BLaER1 treated with 17β-estradiol and CSF1 and Interleukin-3, amounts not matched to agents 10 nM and 100 nM (cell line): ENCODE data around the gene ITGB5.

Experiments
- H3K27ac ChIP-seq, 11 experiments: shearing (Covaris generic); formaldehyde crosslinking; 2 replicates each; pipeline ENCODE4 v1.8.1; 2022
- H3K27me3 ChIP-seq, 11 experiments: shearing (Covaris generic); formaldehyde crosslinking; 2 replicates each; pipeline ENCODE4 v1.8.1; 2022
- H3K36me3 ChIP-seq, 11 experiments: shearing (Covaris generic); formaldehyde crosslinking; 2 replicates each; pipeline ENCODE4 v1.8.1; 2022
- H3K4me1 ChIP-seq, 10 experiments: shearing (Covaris generic); formaldehyde crosslinking; 2 replicates each; pipeline ENCODE4 v1.8.1; 2022
- H3K4me2 ChIP-seq, 11 experiments: shearing (Covaris generic); formaldehyde crosslinking; 2 replicates each; pipeline ENCODE4 v1.8.1; 2022
- H3K4me3 ChIP-seq, 10 experiments: shearing (Covaris generic); formaldehyde crosslinking; 2 replicates each; pipeline ENCODE4 v1.8.1; 2022
- H3K9ac ChIP-seq, 11 experiments: shearing (Covaris generic); formaldehyde crosslinking; 2 replicates each; pipeline ENCODE4 v1.8.1; 2022
- H3K9me3 ChIP-seq, 11 experiments: shearing (Covaris generic); formaldehyde crosslinking; replicated peaks in 1 of 11; 2 replicates each; pipeline ENCODE4 v1.8.1; 2022
- H4K20me1 ChIP-seq, 11 experiments: shearing (Covaris generic); formaldehyde crosslinking; 2 replicates each; pipeline ENCODE4 v1.8.1; 2022
- Cebpa-rat ChIP-seq, 11 experiments: shearing (Covaris generic); IDR thresholded peaks; 2 replicates each; pipeline ENCODE4 v1.8.1; 2022

The ITGB5 gene

GRCh38 chr3:124823648-124824047, 63.5 kb downstream of the ITGB5 start:
- no peak overlapping the region for H3K9ac ChIP-seq
- H3K27ac ChIP-seq: no peak overlapping the region
- H4K20me1 ChIP-seq: no peaks in the 10 kb centered on the region
- H3K4me3 ChIP-seq: no peak overlapping the region
- peaks cover 0 to 30% (median 5%) of the 10 kb centered on the region in 10 experiments; a peak in 9 of 20 replicates for H3K4me1 ChIP-seq
- no peak for TF ChIP-seq Cebpa-rat (IDR thresholded peaks at IDR 0.05)
- peak overlapping the region in 2 of 11 experiments; percentile 37 to 48; a peak in 2 of 22 replicates for H3K4me2 ChIP-seq
- no peaks in the 10 kb centered on the region for H3K27me3 ChIP-seq
- peaks cover 0 to 39% (median 0%) of the 10 kb centered on the region in 11 experiments; a peak in 4 of 22 replicates for H3K36me3 ChIP-seq
- H3K9me3 ChIP-seq: no peaks in the 10 kb centered on the region

- Histone ChIP-seq H3K4me2 (peak overlapping the region in 2 of 11 experiments; percentile 37 to 48; a peak in 3 of 22 replicates), H3K9me3 (no peaks in the 10 kb centered on the region), H3K36me3 (peaks cover 0 to 40% (median 0%) of the 10 kb centered on the region in 11 experiments; a peak in 4 of 22 replicates), H3K27me3 (no peaks in the 10 kb centered on the region), H3K4me1 (peaks cover 0 to 25% (median 3%) of the 10 kb centered on the region in 10 experiments; a peak in 7 of 20 replicates), H3K4me3 (no peak overlapping the region), H3K9ac (no peak overlapping the region), H3K27ac (no peak overlapping the region), H4K20me1 (no peaks in the 10 kb centered on the region)
- no peak for TF ChIP-seq Cebpa-rat (IDR thresholded peaks at IDR 0.05)
Measured at GRCh38 chr3:124823206-124823605, 64.0 kb downstream of the ITGB5 start.

- Histone ChIP-seq H3K4me1 (peaks cover 0 to 15% (median 3%) of the 10 kb centered on the region in 10 experiments; a peak in 9 of 20 replicates), H3K4me2 (no peak overlapping the region), H3K9ac (no peak overlapping the region), H3K27ac (no peak overlapping the region), H3K27me3 (no peaks in the 10 kb centered on the region), H3K4me3 (no peak overlapping the region), H3K9me3 (no peaks in the 10 kb centered on the region), H3K36me3 (peaks cover 0 to 49% (median 0%) of the 10 kb centered on the region in 11 experiments; a peak in 6 of 22 replicates), H4K20me1 (no peaks in the 10 kb centered on the region; a peak in 1 of 22 replicates)
- no peak for TF ChIP-seq Cebpa-rat (IDR thresholded peaks at IDR 0.05)
Measured at GRCh38 chr3:124821356-124821755, 65.8 kb downstream of the ITGB5 start.

GRCh38 chr3:124818398-124819091, 68.6 kb downstream of the ITGB5 start:
- Histone ChIP-seq H4K20me1 (no peaks in the 10 kb centered on the region; a peak in 1 of 22 replicates), H3K36me3 (peaks cover 0 to 50% (median 0%) of the 10 kb centered on the region in 11 experiments; a peak in 6 of 22 replicates), H3K4me2 (no peak overlapping the region), H3K27me3 (no peaks in the 10 kb centered on the region), H3K4me1 (peaks cover 11 to 31% (median 20%) of the 10 kb centered on the region in 10 experiments; a peak in 18 of 20 replicates), H3K9ac (no peak overlapping the region), H3K9me3 (no peaks in the 10 kb centered on the region), H3K27ac (no peak overlapping the region), H3K4me3 (no peak overlapping the region)
- TF ChIP-seq Cebpa-rat (IDR thresholded peaks at IDR 0.05): no peak

DNA sequence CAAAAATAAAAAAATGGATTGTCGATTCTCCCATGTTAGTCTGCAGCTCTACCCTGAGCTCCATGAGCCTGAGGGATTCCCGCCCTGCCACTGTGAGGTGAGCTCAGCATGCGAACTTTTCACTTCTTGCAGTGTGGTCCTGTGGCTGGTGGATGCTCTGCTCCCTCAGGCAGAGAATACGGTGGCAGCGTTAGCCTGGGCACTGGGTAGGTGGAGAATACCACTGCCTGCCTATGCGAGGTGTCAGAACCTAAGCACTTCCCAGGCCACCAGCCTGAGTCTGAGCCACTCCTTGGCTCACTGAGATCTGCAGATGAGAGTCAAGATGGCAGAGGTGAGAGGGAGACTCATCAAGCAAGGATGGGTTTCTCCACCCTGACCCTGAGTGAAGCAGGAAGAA, 70.1 kb downstream of the ITGB5 start:
- no peak for TF ChIP-seq Cebpa-rat (IDR thresholded peaks at IDR 0.05)
- no peaks in the 10 kb centered on the region; a peak in 1 of 22 replicates for H4K20me1 ChIP-seq
- no peak overlapping the region for H3K27ac ChIP-seq
- no peak overlapping the region for H3K4me3 ChIP-seq
- H3K27me3 ChIP-seq: no peaks in the 10 kb centered on the region
- H3K9me3 ChIP-seq: no peaks in the 10 kb centered on the region
- peaks cover 0 to 50% (median 0%) of the 10 kb centered on the region in 11 experiments; a peak in 6 of 22 replicates for H3K36me3 ChIP-seq
- no peak overlapping the region for H3K9ac ChIP-seq
- peaks cover 13 to 36% (median 25%) of the 10 kb centered on the region in 10 experiments; a peak in 18 of 20 replicates for H3K4me1 ChIP-seq
- no peak overlapping the region for H3K4me2 ChIP-seq

DNA sequence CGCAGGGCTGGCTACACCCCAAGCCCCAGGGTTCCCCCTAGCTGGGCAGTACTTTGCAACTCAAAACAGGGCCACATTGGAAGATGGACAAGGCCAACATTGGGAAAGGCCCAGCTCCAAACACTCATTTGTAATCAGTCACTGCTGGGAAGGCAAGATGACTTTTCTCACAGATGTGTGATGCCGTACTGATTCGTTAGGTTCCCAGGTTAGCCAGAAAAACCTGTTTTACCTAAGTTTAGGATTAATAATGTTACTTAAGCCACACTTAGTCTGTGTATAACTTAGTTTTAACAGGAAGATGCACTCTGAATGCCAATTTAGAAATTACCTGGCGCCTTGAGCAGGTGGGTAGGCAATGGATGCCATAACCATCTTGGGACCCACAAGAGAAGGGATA, 71.0 kb downstream of the ITGB5 start:
- H3K4me1 ChIP-seq: peaks cover 13 to 36% (median 25%) of the 10 kb centered on the region in 10 experiments; a peak in 18 of 20 replicates
- no peak overlapping the region for H3K9ac ChIP-seq
- peak overlapping the region in 6 of 11 experiments; percentile 12 to 78 (median 56); a peak in 11 of 22 replicates for H3K4me2 ChIP-seq
- H4K20me1 ChIP-seq: no peaks in the 10 kb centered on the region; a peak in 1 of 22 replicates
- H3K36me3 ChIP-seq: peaks cover 0 to 47% (median 0%) of the 10 kb centered on the region in 11 experiments; a peak in 6 of 22 replicates
- no peaks in the 10 kb centered on the region for H3K27me3 ChIP-seq
- TF ChIP-seq Cebpa-rat (IDR thresholded peaks at IDR 0.05): no peak
- H3K4me3 ChIP-seq: no peak overlapping the region
- no peaks in the 10 kb centered on the region for H3K9me3 ChIP-seq
- no peak overlapping the region for H3K27ac ChIP-seq

DNA sequence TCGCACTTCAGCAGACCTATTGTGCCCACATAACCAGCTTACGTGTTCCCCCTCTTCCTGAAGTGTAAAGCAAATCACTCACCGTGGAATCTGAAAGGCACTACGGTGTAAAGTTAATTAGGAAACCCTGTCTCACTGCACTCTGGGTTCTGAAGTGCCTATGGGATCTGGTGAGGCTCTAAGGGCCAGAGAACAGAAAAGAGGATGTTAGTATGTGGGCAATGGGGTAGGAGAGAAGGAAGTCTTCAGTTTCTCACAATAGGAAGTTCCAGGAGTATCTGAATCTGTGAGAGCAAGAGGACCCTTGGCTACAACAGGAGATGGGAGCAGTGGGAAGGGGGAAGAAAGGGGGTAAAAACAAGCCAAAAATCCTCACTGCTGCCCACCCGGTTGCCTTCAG, 71.4 kb downstream of the ITGB5 start:
- H3K27me3 ChIP-seq: no peaks in the 10 kb centered on the region
- H4K20me1 ChIP-seq: no peaks in the 10 kb centered on the region; a peak in 1 of 22 replicates
- H3K4me1 ChIP-seq: peaks cover 13 to 36% (median 25%) of the 10 kb centered on the region in 10 experiments; a peak in 18 of 20 replicates
- peak overlapping the region in 8 of 11 experiments; percentile 12 to 78 (median 44); a peak in 11 of 22 replicates for H3K4me2 ChIP-seq
- no peak overlapping the region for H3K4me3 ChIP-seq
- H3K9ac ChIP-seq: no peak overlapping the region
- TF ChIP-seq Cebpa-rat (IDR thresholded peaks at IDR 0.05): no peak
- no peaks in the 10 kb centered on the region for H3K9me3 ChIP-seq
- H3K36me3 ChIP-seq: peaks cover 0 to 43% (median 0%) of the 10 kb centered on the region in 11 experiments; a peak in 5 of 22 replicates
- no peak overlapping the region for H3K27ac ChIP-seq

GRCh38 chr3:124814620-124815421, 72.3 kb downstream of the ITGB5 start:
- no peaks in the 10 kb centered on the region; a peak in 1 of 22 replicates for H4K20me1 ChIP-seq
- peak overlapping the region in 9 of 11 experiments; percentile 7 to 78 (median 40); a peak in 17 of 22 replicates for H3K4me2 ChIP-seq
- no peaks in the 10 kb centered on the region for H3K9me3 ChIP-seq
- no peak overlapping the region for H3K9ac ChIP-seq
- no peak for TF ChIP-seq Cebpa-rat (IDR thresholded peaks at IDR 0.05)
- H3K27me3 ChIP-seq: no peaks in the 10 kb centered on the region
- no peak overlapping the region for H3K4me3 ChIP-seq
- H3K36me3 ChIP-seq: peaks cover 0 to 40% (median 0%) of the 10 kb centered on the region in 11 experiments; a peak in 5 of 22 replicates
- peaks cover 7 to 36% (median 23%) of the 10 kb centered on the region in 10 experiments; a peak in 18 of 20 replicates for H3K4me1 ChIP-seq
- H3K27ac ChIP-seq: no peak overlapping the region
